HG03196 (cell line): ENCODE results near the gene C19orf81.

ENCODE experiments used
- ATAC-seq: cut with Tn5 transposase; IDR thresholded peaks from one replicate; pipeline ENCODE4 v1.9.1; 2021; ENCODE audit not compliant: unreplicated experiment

C19orf81 gene

GRCh38 chr19:50708179-50708879, 59.1 kb downstream of the C19orf81 start:
- no peak for ATAC-seq
